Neural progenitor cell (in vitro differentiated cells): Measurements from ENCODE around the gene ATP10A. TPM values are rescaled to one million over a fixed set of nuclear protein-coding genes. Genes with fewer than 3 reads are reported as not detected.

Experiments
- DNase-seq: peaks from one replicate; pipeline ENCODE4 v3.0.0-alpha.2; 2016; ENCODE audit warnings: low spot score
- H2AFZ ChIP-seq: fragments of 200-600 bp; sonication (generic); replicated peaks from 2 replicates; pipeline ENCODE4 v1.6.1; 2016; ENCODE audit warnings: antibody characterized with exemption
- H3F3A ChIP-seq: fragments of 200-600 bp; sonication (generic); 2 replicates; pipeline ENCODE4 v1.6.1; 2016; ENCODE audit warnings: antibody characterized with exemption, low read depth
- H3K27ac ChIP-seq: fragments of 200-600 bp; sonication (generic); 2 replicates; pipeline ENCODE4 v1.5.1; 2016; ENCODE audit warnings: mild to moderate bottlenecking
- H3K27me3 ChIP-seq: fragments of 200-600 bp; sonication (generic); 2 replicates; pipeline ENCODE4 v1.6.1; 2016; ENCODE audit warnings: mild to moderate bottlenecking, moderate library complexity
- H3K36me3 ChIP-seq: fragments of 200-600 bp; sonication (generic); 2 replicates; pipeline ENCODE4 v1.5.1; 2016
- H3K4me1 ChIP-seq: fragments of 200-600 bp; sonication (generic); 2 replicates; pipeline ENCODE4 v1.6.1; 2016; ENCODE audit warnings: mixed run types
- H3K4me2 ChIP-seq: fragments of 200-600 bp; sonication (generic); 2 replicates; pipeline ENCODE4 v1.6.1; 2016
- H3K4me3 ChIP-seq: fragments of 200-600 bp; sonication (generic); 2 replicates; pipeline ENCODE4 v1.5.1; 2016
- H3K79me2 ChIP-seq: fragments of 200-600 bp; sonication (generic); 2 replicates; pipeline ENCODE4 v1.6.1; 2016; ENCODE audit warnings: low read depth
- H3K9ac ChIP-seq: fragments of 200-600 bp; sonication (generic); 2 replicates; pipeline ENCODE4 v1.6.1; 2016
- H3K9me3 ChIP-seq: fragments of 200-600 bp; sonication (generic); 2 replicates; pipeline ENCODE4 v1.5.1; 2016; ENCODE audit warnings: low read depth
- H4K20me1 ChIP-seq: fragments of 200-600 bp; sonication (generic); 2 replicates; pipeline ENCODE4 v1.6.1; 2016; ENCODE audit warnings: low read depth
- H3K27ac Mint-ChIP-seq: 3 replicates; pipeline ENCODE4 v1.8.0; 2021; ENCODE audit warnings: mixed read lengths
- H3K27me3 Mint-ChIP-seq: 2 replicates; pipeline ENCODE4 v1.8.0; 2022; ENCODE audit warnings: low read depth, mild to moderate bottlenecking, inconsistent platforms, moderate library complexity, mixed read lengths; ENCODE audit not compliant: insufficient read depth
- H3K36me3 Mint-ChIP-seq: 3 replicates; pipeline ENCODE4 v1.8.0; 2021; ENCODE audit warnings: mixed read lengths
- H3K4me1 Mint-ChIP-seq: 3 replicates; pipeline ENCODE4 v1.8.0; 2021; ENCODE audit warnings: mixed read lengths
- H3K4me3 Mint-ChIP-seq: 3 replicates; pipeline ENCODE4 v1.8.0; 2021; ENCODE audit warnings: mild to moderate bottlenecking, moderate library complexity, mixed read lengths
- H3K9me3 Mint-ChIP-seq: 3 replicates; pipeline ENCODE4 v1.8.0; 2020; ENCODE audit warnings: mixed read lengths
- EZH2 ChIP-seq: fragments of 200-600 bp; sonication (generic); IDR thresholded peaks from 2 replicates; pipeline ENCODE4 v1.6.1; 2017; ENCODE audit warnings: antibody characterized with exemption, mild to moderate bottlenecking, moderate library complexity
- EZH2phosphoT487 ChIP-seq: fragments of 200-600 bp; sonication (generic); IDR thresholded peaks from 2 replicates; pipeline ENCODE4 v1.6.1; 2017; ENCODE audit warnings: antibody characterized with exemption
- total RNA-seq: library from RNA; depleted of rRNA; stranded (reverse); fragments of >200 nt; gene quantifications from 2 replicates; pipeline ENCODE4 v1.2.3, GENCODE V29; 2015; ENCODE audit warnings: low replicate concordance
- TF ChIP-seq, protein P1 (sequence below): fragments of 200-600 bp; sonication (generic); IDR thresholded peaks from 2 replicates; pipeline ENCODE4 v1.5.1; 2017; ENCODE audit warnings: antibody characterized with exemption, mild to moderate bottlenecking

ATP10A gene
- total RNA-seq, 1 donor from 2014 or later: 0.32 TPM

DNA sequence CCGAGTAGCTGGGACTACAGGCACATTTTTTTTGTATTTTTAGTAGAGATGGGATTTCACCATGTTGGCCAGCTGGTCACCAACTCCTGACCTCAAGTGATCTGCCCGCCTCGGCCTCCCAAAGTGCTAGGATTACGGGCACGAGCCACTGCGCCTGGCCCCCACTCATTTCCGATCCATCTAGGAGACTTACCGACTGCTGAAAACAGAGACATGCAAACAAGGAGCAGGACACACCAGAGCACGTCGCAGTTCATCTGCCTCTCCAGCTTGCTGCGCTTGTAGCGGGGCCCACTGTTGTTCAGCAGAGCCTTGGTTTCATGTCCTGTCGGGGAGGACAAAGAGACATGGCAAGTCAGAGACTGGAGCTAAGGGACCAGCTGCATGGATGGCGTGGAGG is 137.4 kb downstream of the ATP10A start:
- TF ChIP-seq EZH2 (no peak), EZH2phosphoT487 (no peak)
- TF ChIP-seq, protein P1, sequence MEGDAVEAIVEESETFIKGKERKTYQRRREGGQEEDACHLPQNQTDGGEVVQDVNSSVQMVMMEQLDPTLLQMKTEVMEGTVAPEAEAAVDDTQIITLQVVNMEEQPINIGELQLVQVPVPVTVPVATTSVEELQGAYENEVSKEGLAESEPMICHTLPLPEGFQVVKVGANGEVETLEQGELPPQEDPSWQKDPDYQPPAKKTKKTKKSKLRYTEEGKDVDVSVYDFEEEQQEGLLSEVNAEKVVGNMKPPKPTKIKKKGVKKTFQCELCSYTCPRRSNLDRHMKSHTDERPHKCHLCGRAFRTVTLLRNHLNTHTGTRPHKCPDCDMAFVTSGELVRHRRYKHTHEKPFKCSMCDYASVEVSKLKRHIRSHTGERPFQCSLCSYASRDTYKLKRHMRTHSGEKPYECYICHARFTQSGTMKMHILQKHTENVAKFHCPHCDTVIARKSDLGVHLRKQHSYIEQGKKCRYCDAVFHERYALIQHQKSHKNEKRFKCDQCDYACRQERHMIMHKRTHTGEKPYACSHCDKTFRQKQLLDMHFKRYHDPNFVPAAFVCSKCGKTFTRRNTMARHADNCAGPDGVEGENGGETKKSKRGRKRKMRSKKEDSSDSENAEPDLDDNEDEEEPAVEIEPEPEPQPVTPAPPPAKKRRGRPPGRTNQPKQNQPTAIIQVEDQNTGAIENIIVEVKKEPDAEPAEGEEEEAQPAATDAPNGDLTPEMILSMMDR: no peak

DNA sequence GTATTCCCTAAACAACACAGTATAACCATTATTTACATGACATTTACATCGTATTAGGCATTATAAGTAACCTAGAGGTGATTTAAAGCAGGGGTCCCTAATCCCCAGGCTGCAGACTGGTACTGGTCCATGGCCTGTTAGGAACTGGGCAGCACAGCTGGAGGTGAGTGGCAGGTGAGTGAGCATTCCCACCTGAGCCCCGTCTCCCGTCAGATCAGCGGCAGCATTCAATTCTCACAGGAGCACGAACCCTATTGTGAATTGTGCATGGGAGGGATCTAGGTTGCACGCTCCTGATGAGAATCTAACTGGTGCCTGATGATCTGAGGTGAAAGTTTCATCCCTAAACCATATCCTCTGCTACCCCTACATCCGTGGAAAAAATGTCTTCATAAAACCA is 138.2 kb downstream of the ATP10A start:
- Mint-ChIP-seq H3K27ac (no peak overlapping the region), H3K9me3 (no peaks in the 10 kb centered on the region)

More for the DNA sequence above, 137.4 kb downstream of the ATP10A start:
- no peaks in the 10 kb centered on the region for H3K4me1 ChIP-seq
- H4K20me1 ChIP-seq: no peaks in the 10 kb centered on the region
- Mint-ChIP-seq H3K27me3 (peaks cover 2% of the 10 kb centered on the region), H3K36me3 (peaks cover 1% of the 10 kb centered on the region), H3K4me3 (no peak overlapping the region), H3K4me1 (peaks cover 3% of the 10 kb centered on the region), H3K9me3 (no peaks in the 10 kb centered on the region), H3K27ac (no peak overlapping the region)
- no peaks in the 10 kb centered on the region for H3K79me2 ChIP-seq
- no peak overlapping the region for H3K4me3 ChIP-seq
- no peaks in the 10 kb centered on the region for H3K27me3 ChIP-seq
- no peaks in the 10 kb centered on the region for H3K9me3 ChIP-seq
- H3K9ac ChIP-seq: no peak overlapping the region
- no peak overlapping the region for H3K27ac ChIP-seq
- no peak overlapping the region for H2AFZ ChIP-seq
- H3F3A ChIP-seq: no peaks in the 10 kb centered on the region
- H3K4me2 ChIP-seq: no peak overlapping the region
- no peak for DNase-seq
- H3K36me3 ChIP-seq: no peaks in the 10 kb centered on the region

DNA sequence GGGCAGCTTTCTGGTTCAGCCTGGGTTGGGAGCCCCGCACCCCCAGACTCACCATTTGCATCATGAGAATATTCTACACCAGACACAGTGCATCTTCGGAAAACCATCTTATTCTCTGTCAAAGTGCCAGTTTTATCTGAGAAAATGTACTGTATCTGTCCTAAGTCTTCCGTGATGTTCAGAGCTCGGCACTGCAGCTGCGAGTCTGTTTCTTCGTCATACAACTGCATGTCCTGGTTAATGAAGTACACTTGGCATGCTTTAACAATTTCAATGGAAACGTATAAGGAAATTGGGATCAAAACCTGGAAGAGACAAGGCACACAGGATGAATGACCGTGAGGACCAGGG is 141.5 kb downstream of the ATP10A start:
- Histone ChIP-seq H3K4me2 (no peak overlapping the region), H3K79me2 (no peaks in the 10 kb centered on the region), H4K20me1 (no peaks in the 10 kb centered on the region), H3K36me3 (no peaks in the 10 kb centered on the region), H3K4me1 (peaks cover 11% of the 10 kb centered on the region), H3F3A (no peaks in the 10 kb centered on the region), H3K9me3 (no peaks in the 10 kb centered on the region), H3K27ac (no peak overlapping the region), H3K27me3 (no peaks in the 10 kb centered on the region), H3K4me3 (no peak overlapping the region), H2AFZ (no peak overlapping the region), H3K9ac (no peak overlapping the region)
- TF ChIP-seq EZH2 (no peak), EZH2phosphoT487 (no peak)
- TF ChIP-seq, protein P1: no peak
- Mint-ChIP-seq H3K27ac (peak overlapping the region; percentile 46), H3K4me1 (peaks cover 9% of the 10 kb centered on the region), H3K36me3 (peaks cover 1% of the 10 kb centered on the region), H3K4me3 (no peak overlapping the region), H3K9me3 (no peaks in the 10 kb centered on the region), H3K27me3 (peaks cover 6% of the 10 kb centered on the region)
- DNase-seq: no peak

More for the DNA sequence above, 138.2 kb downstream of the ATP10A start:
- Mint-ChIP-seq H3K27me3 (peaks cover 2% of the 10 kb centered on the region), H3K36me3 (peaks cover 1% of the 10 kb centered on the region), H3K4me1 (peaks cover 3% of the 10 kb centered on the region), H3K4me3 (no peak overlapping the region)
- Histone ChIP-seq H3K36me3 (no peaks in the 10 kb centered on the region), H2AFZ (no peak overlapping the region), H3K4me1 (no peaks in the 10 kb centered on the region), H4K20me1 (no peaks in the 10 kb centered on the region), H3K4me3 (no peak overlapping the region), H3K9ac (no peak overlapping the region), H3K27ac (no peak overlapping the region), H3K27me3 (no peaks in the 10 kb centered on the region), H3K79me2 (no peaks in the 10 kb centered on the region), H3K9me3 (no peaks in the 10 kb centered on the region), H3K4me2 (no peak overlapping the region), H3F3A (no peaks in the 10 kb centered on the region)
- TF ChIP-seq EZH2phosphoT487 (no peak), EZH2 (no peak)
- TF ChIP-seq, protein P1: no peak
- no peak for DNase-seq
